NCI-H69 (cell line): Measurements from ENCODE around the gene ZNF664.
"Not testable (repeated sequence)": the region's sequence is repeated elsewhere in the genome, so short reads cannot be mapped to it uniquely, and the experiment has no call there.

Source experiments
- DNase-seq: peaks from one replicate; lab custom pipeline; 2025; lab: John Stamatoyannopoulos, UW

The ZNF664 gene

GRCh38 chr12:123941624-123942237 lies 31.3 kb upstream of the ZNF664 start:
- DNase-seq, result no peak

GRCh38 chr12:123942238-123942653 lies 30.8 kb upstream of the ZNF664 start:
- DNase-seq, result no peak

- DNase-seq, result no peak
These were observed 29.9 kb upstream of the ZNF664 start for GRCh38 chr12:123942911-123943648.

- DNase-seq, result peak; percentile 32
These were observed 29.2 kb upstream of the ZNF664 start for GRCh38 chr12:123943816-123944215.

- no peak for DNase-seq
These were observed 28.3 kb upstream of the ZNF664 start for GRCh38 chr12:123944696-123945095.

- no peak for DNase-seq
These were observed 27.5 kb upstream of the ZNF664 start for GRCh38 chr12:123945287-123946151.

- no peak for DNase-seq
These were observed 26.9 kb upstream of the ZNF664 start for GRCh38 chr12:123946152-123946515.

GRCh38 chr12:123946516-123947505 lies 26.2 kb upstream of the ZNF664 start:
- not testable (repeated sequence) for DNase-seq

- DNase-seq, result not testable (repeated sequence)
These were observed 25.5 kb upstream of the ZNF664 start for GRCh38 chr12:123947531-123947930.

GRCh38 chr12:123948401-123948795 lies 24.6 kb upstream of the ZNF664 start:
- DNase-seq, result peak; percentile 54

- DNase-seq, result peak; percentile 54
These were observed 23.9 kb upstream of the ZNF664 start for GRCh38 chr12:123948796-123949769.

- no peak for DNase-seq
These were observed 23.2 kb upstream of the ZNF664 start for GRCh38 chr12:123949770-123950165.

- DNase-seq, result no peak
These were observed 22.3 kb upstream of the ZNF664 start for GRCh38 chr12:123950476-123951349.

- DNase-seq, result no peak
These were observed 21.5 kb upstream of the ZNF664 start for GRCh38 chr12:123951467-123951866.

- DNase-seq, result no peak
These were observed 21.0 kb upstream of the ZNF664 start for GRCh38 chr12:123952037-123952436.

GRCh38 chr12:123954647-123955350 lies 18.2 kb upstream of the ZNF664 start:
- no peak for DNase-seq

GRCh38 chr12:123956249-123956648 lies 16.8 kb upstream of the ZNF664 start:
- no peak for DNase-seq

GRCh38 chr12:123957196-123957595 lies 15.8 kb upstream of the ZNF664 start:
- DNase-seq, result no peak

- no peak for DNase-seq
These were observed 14.6 kb upstream of the ZNF664 start for GRCh38 chr12:123958462-123958861.
